HEK293 (cell line): ENCODE data around the gene DCAF6.

Experiments used
- KLF9 ChIP-seq: fragments of 450-650 bp; formaldehyde crosslinking; IDR thresholded peaks from 2 replicates; pipeline ENCODE4 v1.5.1; 2016; ENCODE audit warnings: missing biosample characterization, missing genetic modification characterization, low read depth
- TCF7L2 ChIP-seq: IDR thresholded peaks from 2 replicates; pipeline ENCODE4 v1.6.1; 2011; ENCODE audit warnings: low read depth, mild to moderate bottlenecking, inconsistent platforms, low read length, moderate library complexity, borderline replicate concordance
- ZBTB1 ChIP-seq: fragments of 450-650 bp; formaldehyde crosslinking; IDR thresholded peaks from 2 replicates; pipeline ENCODE4 v1.5.1; 2016; ENCODE audit warnings: missing biosample characterization, missing genetic modification characterization
- ZFP37 ChIP-seq: fragments of 450-650 bp; formaldehyde crosslinking; IDR thresholded peaks from 2 replicates; pipeline ENCODE4 v1.5.1; 2016; ENCODE audit warnings: missing biosample characterization, missing genetic modification characterization
- ZNF10 ChIP-seq: fragments of 450-650 bp; formaldehyde crosslinking; IDR thresholded peaks from 2 replicates; pipeline ENCODE4 v1.5.1; 2017; ENCODE audit warnings: missing biosample characterization, missing genetic modification characterization
- ZNF114 ChIP-seq: fragments of 450-650 bp; formaldehyde crosslinking; IDR thresholded peaks from 2 replicates; pipeline ENCODE4 v1.5.0; 2017; ENCODE audit warnings: missing biosample characterization, missing genetic modification characterization
- ZNF324 ChIP-seq: fragments of 450-650 bp; formaldehyde crosslinking; IDR thresholded peaks from 2 replicates; pipeline ENCODE4 v1.5.1; 2016; ENCODE audit warnings: missing biosample characterization, missing genetic modification characterization
- ZNF350 ChIP-seq: fragments of 450-650 bp; formaldehyde crosslinking; IDR thresholded peaks from 2 replicates; pipeline ENCODE4 v1.5.0; 2017; ENCODE audit warnings: missing biosample characterization, mild to moderate bottlenecking, missing genetic modification characterization
- ZNF555 ChIP-seq: fragments of 450-650 bp; formaldehyde crosslinking; conservative IDR thresholded peaks from 2 replicates; pipeline ENCODE4 v1.5.1; 2017; ENCODE audit warnings: missing biosample characterization, mild to moderate bottlenecking, missing genetic modification characterization, inconsistent platforms
- TF ChIP-seq, protein P1 (sequence below): fragments of 450-650 bp; formaldehyde crosslinking; IDR thresholded peaks from 2 replicates; pipeline ENCODE4 v1.5.1; 2016; ENCODE audit warnings: missing biosample characterization, missing genetic modification characterization
- TF ChIP-seq, protein P2 (sequence below): fragments of 450-650 bp; formaldehyde crosslinking; IDR thresholded peaks from 2 replicates; pipeline ENCODE4 v1.5.1; 2016; ENCODE audit warnings: missing biosample characterization, missing genetic modification characterization, low read depth

DNA sequence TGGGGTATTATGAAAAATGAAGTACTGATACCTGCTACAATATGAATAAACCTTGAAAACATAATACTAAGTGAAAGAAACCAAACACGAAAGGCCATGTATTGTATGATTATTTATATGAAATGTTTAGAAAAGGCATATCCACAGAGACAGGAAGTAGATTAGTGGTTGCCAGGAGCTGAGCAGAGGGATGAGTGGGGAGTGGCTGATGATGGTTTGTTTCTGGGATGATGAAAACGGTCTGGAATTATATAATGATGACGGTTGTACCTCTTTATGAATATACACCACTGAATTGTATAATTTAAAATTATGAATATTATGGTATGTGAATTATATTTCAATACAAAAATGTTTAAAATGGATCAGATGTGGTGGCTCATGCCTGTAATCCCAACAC lies 64.2 kb downstream of the DCAF6 start:
- TF ChIP-seq, protein P1, sequence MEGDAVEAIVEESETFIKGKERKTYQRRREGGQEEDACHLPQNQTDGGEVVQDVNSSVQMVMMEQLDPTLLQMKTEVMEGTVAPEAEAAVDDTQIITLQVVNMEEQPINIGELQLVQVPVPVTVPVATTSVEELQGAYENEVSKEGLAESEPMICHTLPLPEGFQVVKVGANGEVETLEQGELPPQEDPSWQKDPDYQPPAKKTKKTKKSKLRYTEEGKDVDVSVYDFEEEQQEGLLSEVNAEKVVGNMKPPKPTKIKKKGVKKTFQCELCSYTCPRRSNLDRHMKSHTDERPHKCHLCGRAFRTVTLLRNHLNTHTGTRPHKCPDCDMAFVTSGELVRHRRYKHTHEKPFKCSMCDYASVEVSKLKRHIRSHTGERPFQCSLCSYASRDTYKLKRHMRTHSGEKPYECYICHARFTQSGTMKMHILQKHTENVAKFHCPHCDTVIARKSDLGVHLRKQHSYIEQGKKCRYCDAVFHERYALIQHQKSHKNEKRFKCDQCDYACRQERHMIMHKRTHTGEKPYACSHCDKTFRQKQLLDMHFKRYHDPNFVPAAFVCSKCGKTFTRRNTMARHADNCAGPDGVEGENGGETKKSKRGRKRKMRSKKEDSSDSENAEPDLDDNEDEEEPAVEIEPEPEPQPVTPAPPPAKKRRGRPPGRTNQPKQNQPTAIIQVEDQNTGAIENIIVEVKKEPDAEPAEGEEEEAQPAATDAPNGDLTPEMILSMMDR (tag by site-specific recombination), result no peak
- TF ChIP-seq ZBTB1 (tag by site-specific recombination) (no peak), ZNF10 (tag by site-specific recombination) (no peak), ZNF350 (tag by site-specific recombination) (no peak), ZNF555 (no peak), TCF7L2 (no peak), KLF9 (no peak), ZNF114 (tag by site-specific recombination) (no peak), ZFP37 (tag by site-specific recombination) (no peak), ZNF324 (tag by site-specific recombination) (no peak)
- TF ChIP-seq, protein P2, sequence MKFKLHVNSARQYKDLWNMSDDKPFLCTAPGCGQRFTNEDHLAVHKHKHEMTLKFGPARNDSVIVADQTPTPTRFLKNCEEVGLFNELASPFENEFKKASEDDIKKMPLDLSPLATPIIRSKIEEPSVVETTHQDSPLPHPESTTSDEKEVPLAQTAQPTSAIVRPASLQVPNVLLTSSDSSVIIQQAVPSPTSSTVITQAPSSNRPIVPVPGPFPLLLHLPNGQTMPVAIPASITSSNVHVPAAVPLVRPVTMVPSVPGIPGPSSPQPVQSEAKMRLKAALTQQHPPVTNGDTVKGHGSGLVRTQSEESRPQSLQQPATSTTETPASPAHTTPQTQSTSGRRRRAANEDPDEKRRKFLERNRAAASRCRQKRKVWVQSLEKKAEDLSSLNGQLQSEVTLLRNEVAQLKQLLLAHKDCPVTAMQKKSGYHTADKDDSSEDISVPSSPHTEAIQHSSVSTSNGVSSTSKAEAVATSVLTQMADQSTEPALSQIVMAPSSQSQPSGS (tag by site-specific recombination), result no peak
